ENCODE data around the gene PTPN4.
A peak's percentile ranks its signal among the peaks of the same experiment; 100 is the strongest.

Gene PTPN4

GRCh38 chr2:119753041-119753929 lies 6.4 kb upstream of the PTPN4 start:
- no peak for DNase-seq (ENCODE audit: low read depth)
- no peak overlapping the region for H3K4me3 ChIP-seq (ENCODE audit: low read depth, low read length)
- TF ChIP-seq CTCF (IDR thresholded peaks at IDR 0.05; ENCODE audit: control insufficient read depth, extremely low read depth, insufficient read depth), result peak; percentile 79

- H3K4me3 ChIP-seq (ENCODE audit: low read depth, low read length), result no peak overlapping the region
- TF ChIP-seq CTCF (IDR thresholded peaks at IDR 0.05; ENCODE audit: control insufficient read depth, extremely low read depth, insufficient read depth), result no peak
- no peak for DNase-seq (ENCODE audit: low read depth)
Measured at GRCh38 chr2:119753930-119754321, 5.8 kb upstream of the PTPN4 start.

DNA sequence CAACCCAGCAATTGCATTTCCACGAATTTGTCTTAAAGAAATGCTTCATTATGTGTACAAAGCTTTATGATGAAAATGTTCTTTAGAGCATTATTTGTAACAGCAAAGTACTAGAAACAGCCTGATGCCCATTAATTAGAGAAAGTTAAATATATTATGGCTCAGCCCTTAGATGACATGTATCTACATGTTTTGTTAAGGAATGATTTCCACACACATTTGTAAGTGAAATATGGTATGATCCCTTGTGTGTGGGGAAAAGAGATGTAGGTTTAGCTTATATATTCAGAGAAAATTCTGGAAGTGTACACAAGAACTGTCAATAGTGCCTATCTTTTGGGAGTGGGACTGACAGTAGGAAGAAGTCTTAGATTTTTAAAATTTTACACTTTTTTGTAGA lies 3.8 kb upstream of the PTPN4 start:
- no peak for DNase-seq (ENCODE audit: low read depth)
- TF ChIP-seq CTCF (IDR thresholded peaks at IDR 0.05; ENCODE audit: control insufficient read depth, extremely low read depth, insufficient read depth), result no peak
- H3K4me3 ChIP-seq (ENCODE audit: low read depth, low read length), result no peak overlapping the region

DNA sequence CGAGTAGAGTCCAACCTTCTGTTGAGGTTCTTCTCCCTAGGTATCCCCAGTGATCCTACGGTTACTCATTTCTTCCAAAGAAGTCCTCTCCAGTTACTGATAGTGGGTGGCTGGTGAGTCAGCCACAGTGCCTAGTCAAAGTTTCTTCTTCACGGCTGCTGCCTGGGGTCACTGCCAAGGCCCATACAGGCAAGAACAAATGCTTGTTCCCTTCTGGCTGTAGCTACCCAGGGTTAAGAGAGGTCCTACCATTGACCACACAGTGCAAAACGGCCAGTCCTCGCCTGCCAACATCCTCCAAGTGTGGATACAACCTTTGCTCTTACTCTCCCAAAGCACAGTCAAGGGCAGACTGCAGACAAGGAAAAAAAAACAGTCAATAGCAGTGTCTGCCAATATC lies 2.9 kb upstream of the PTPN4 start:
- no peak for DNase-seq (ENCODE audit: low read depth)
- TF ChIP-seq CTCF (IDR thresholded peaks at IDR 0.05; ENCODE audit: control insufficient read depth, extremely low read depth, insufficient read depth), result no peak

DNA sequence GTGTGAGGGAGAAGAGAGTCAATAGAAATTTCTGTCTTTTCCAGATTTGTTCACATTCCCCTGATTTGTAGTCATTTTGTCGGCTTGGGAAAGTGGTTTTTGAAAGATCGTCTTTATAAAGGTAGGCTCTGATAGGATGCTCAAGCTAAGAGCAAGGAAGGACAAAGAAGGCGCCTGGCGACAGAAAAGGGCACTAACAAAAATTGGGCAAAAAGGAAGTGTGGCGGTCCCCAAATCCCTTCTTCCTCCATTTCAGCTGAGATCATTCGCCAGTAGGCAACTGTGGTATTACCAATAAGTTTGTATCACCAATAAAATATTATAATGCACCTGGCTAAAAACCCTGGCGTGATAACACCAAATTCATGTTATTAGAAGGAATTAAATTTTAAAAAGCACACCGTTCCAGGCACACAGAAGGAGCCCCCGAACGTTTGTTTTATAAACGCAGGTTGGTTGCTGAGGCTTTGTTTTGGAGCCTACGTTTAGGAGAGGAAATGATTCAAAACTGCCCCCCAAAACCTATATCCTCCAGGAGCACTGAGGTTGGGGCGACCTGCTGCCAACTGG lies 756 bp upstream of the PTPN4 start:
- TF ChIP-seq CTCF (IDR thresholded peaks at IDR 0.05; ENCODE audit: control insufficient read depth, extremely low read depth, insufficient read depth), result no peak
- DNase-seq (ENCODE audit: low read depth), result no peak
- peak overlapping the region; percentile 74 for H3K4me3 ChIP-seq (ENCODE audit: low read depth, low read length)

More for the DNA sequence above, 2.9 kb upstream of the PTPN4 start:
- H3K4me3 ChIP-seq (ENCODE audit: low read depth, low read length), result no peak overlapping the region

DNA sequence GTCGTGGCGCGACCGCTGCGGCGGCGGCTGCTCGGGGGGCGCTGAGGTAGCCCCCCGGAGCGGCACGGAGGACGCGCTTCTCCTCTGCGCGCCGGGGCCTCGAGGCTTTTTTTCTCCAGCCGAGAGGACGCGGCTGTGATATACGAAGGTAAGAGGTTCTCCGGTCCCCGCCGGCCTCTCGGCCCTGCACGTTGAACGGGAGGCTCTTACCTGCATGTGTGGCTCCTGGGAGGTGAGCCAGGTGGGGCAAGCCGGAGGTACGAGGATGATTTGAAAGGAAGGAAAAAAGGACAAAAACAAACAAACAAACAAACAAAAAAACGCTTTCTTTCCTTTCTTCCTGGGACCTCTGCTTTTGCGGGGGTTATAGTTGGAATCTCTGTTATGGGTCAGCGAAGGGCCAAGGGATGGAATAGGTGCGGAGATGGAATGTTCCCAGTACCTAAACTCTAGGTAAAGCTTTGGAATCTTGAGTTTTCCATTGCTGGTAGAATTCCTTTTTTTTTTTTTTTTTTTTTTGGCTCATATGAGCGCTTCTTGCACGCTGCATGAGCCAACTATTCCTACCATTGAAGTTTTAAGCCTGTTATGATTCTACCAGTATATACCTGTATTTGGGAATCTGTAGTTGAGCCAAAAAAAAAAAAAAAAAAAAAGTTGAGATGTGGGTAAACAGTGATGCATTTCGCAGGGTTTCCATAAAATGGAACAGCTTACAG lies 674 bp downstream of the PTPN4 start:
- DNase-seq (ENCODE audit: low read depth), result no peak
- H3K4me3 ChIP-seq (ENCODE audit: low read depth, low read length), result peak overlapping the region; percentile 74
- TF ChIP-seq CTCF (IDR thresholded peaks at IDR 0.05; ENCODE audit: control insufficient read depth, extremely low read depth, insufficient read depth), result no peak

All from LNCaP clone FGC (cell line).